Upper lobe of right lung (tissue), 1 donor: ENCODE measurements around the gene RBM8A. TPM values are rescaled to one million over a fixed set of nuclear protein-coding genes. Genes with fewer than 3 reads are reported as not detected.

Experiments used
- ATAC-seq: fragments of 200-7000 bp; cut with Tn5 transposase; one replicate; pipeline ENCODE4 v1.9.1; 2020; ENCODE audit warnings: mild to moderate bottlenecking, moderate library complexity
- DNase-seq: peaks from one replicate; pipeline ENCODE4 v3.0.0-alpha.2; 2020
- H3K27ac ChIP-seq: fragments of 200-600 bp; one replicate; pipeline ENCODE4 v1.8.0; 2022
- H3K27me3 ChIP-seq: fragments of 200-600 bp; one replicate; pipeline ENCODE4 v1.8.0; 2022; ENCODE audit warnings: mild to moderate bottlenecking
- H3K36me3 ChIP-seq: fragments of 200-600 bp; one replicate; pipeline ENCODE4 v1.8.0; 2022
- H3K4me1 ChIP-seq: fragments of 200-600 bp; one replicate; pipeline ENCODE4 v1.8.0; 2022
- H3K4me3 ChIP-seq: fragments of 200-600 bp; one replicate; pipeline ENCODE4 v1.8.0; 2022; ENCODE audit warnings: mild to moderate bottlenecking
- H3K9me3 ChIP-seq: fragments of 200-600 bp; one replicate; pipeline ENCODE4 v1.8.0; 2022
- CTCF ChIP-seq: fragments of 200-600 bp; IDR thresholded peaks from one replicate; pipeline ENCODE4 v1.8.0; 2022; ENCODE audit warnings: antibody characterized with exemption
- intact Hi-C: fragments of 100-400 bp; cut with DNase I; formaldehyde crosslinking; loops from one replicate; pipeline ENCODE4 v1.11.0; 2022
- total RNA-seq: library from RNA; stranded (reverse); fragmentation: NEBNext Ultra II Directional; extraction: Animal tissue kit (Norgen Biotek cat#: 25700); gene quantifications from one replicate; pipeline ENCODE4 v1.2.1, GENCODE V29; 2021
- donor health status: DM: no; HTN: yes; CAD: no; lungs with severe emphysema.

Gene RBM8A
- total RNA-seq, 1 donor from 2014 or later = 102 TPM

- Histone ChIP-seq H3K4me3 (peak overlapping the region; percentile 73), H3K9me3 (no peaks in the 10 kb centered on the region), H3K27ac (peak overlapping the region; percentile 82), H3K27me3 (no peaks in the 10 kb centered on the region), H3K4me1 (peaks cover 54% of the 10 kb centered on the region), H3K36me3 (no peaks in the 10 kb centered on the region)
- ATAC-seq (no peak), DNase-seq (peak; percentile 75)
- intact Hi-C loops = no loop called here
- no peak for TF ChIP-seq CTCF
These were observed 34.3 kb upstream of the RBM8A start for GRCh38 chr1:145961425-145962156.

- Histone ChIP-seq H3K27ac (peak overlapping the region; percentile 82), H3K4me1 (peaks cover 59% of the 10 kb centered on the region), H3K36me3 (no peaks in the 10 kb centered on the region), H3K27me3 (no peaks in the 10 kb centered on the region), H3K4me3 (peak overlapping the region; percentile 73), H3K9me3 (no peaks in the 10 kb centered on the region)
- intact Hi-C loops = no loop called here
- ATAC-seq (no peak), DNase-seq (peak; percentile 65)
- no peak for TF ChIP-seq CTCF
These were observed 33.8 kb upstream of the RBM8A start for GRCh38 chr1:145961109-145961424.

- peak; percentile 31 for TF ChIP-seq CTCF
- Histone ChIP-seq H3K4me3 (peak overlapping the region; percentile 73), H3K27ac (peak overlapping the region; percentile 82), H3K36me3 (no peaks in the 10 kb centered on the region), H3K4me1 (peaks cover 59% of the 10 kb centered on the region), H3K9me3 (no peaks in the 10 kb centered on the region), H3K27me3 (no peaks in the 10 kb centered on the region)
- ATAC-seq (peak; percentile 42), DNase-seq (peak; percentile 88)
- intact Hi-C loops = no loop called here
These were observed 33.3 kb upstream of the RBM8A start for GRCh38 chr1:145960468-145961108.

- Histone ChIP-seq H3K36me3 (no peaks in the 10 kb centered on the region), H3K4me3 (peak overlapping the region; percentile 73), H3K27ac (peak overlapping the region; percentile 82), H3K27me3 (no peaks in the 10 kb centered on the region), H3K9me3 (no peaks in the 10 kb centered on the region), H3K4me1 (peaks cover 59% of the 10 kb centered on the region)
- no peak for ATAC-seq
- intact Hi-C loops = no loop called here
- TF ChIP-seq CTCF = no peak
- DNase-seq = no peak
These were observed 32.7 kb upstream of the RBM8A start for GRCh38 chr1:145959957-145960467.

GRCh38 chr1:145959333-145959732, 32.0 kb upstream of the RBM8A start:
- no peaks in the 10 kb centered on the region for H3K36me3 ChIP-seq
- intact Hi-C loops = no loop called here
- H3K4me3 ChIP-seq = no peak overlapping the region
- DNase-seq = no peak
- no peak overlapping the region for H3K27ac ChIP-seq
- ATAC-seq = no peak
- peaks cover 66% of the 10 kb centered on the region for H3K4me1 ChIP-seq
- H3K9me3 ChIP-seq = no peaks in the 10 kb centered on the region
- TF ChIP-seq CTCF = no peak
- no peaks in the 10 kb centered on the region for H3K27me3 ChIP-seq
